Fibroblast of peridontal ligament (primary cell): ENCODE data around the gene OASL.
A peak's percentile ranks its signal among the peaks of the same experiment; 100 is the strongest.
"Not testable (repeated sequence)": the region's sequence is repeated elsewhere in the genome, so short reads cannot be mapped to it uniquely, and the experiment has no call there.

Experiments
- DNase-seq: peaks from one replicate; pipeline ENCODE4 v3.0.0-alpha.2; 2010; ENCODE audit errors: extremely low read depth

OASL gene

GRCh38 chr12:121038861-121039668, at the start of gene OASL:
Gene OASL, minus strand, starts transcription at chr12:121039246. Its CDS starts 275 bp downstream, at chr12:121038971.
- peak; percentile 86 for DNase-seq

GRCh38 chr12:121088195-121088585, 49.1 kb upstream of the OASL start:
- no peak for DNase-seq

- DNase-seq: no peak
These were observed 48.6 kb upstream of the OASL start for GRCh38 chr12:121087467-121088194.

- DNase-seq: no peak
These were observed 47.8 kb upstream of the OASL start for GRCh38 chr12:121086781-121087295.

GRCh38 chr12:121085506-121086353, 46.7 kb upstream of the OASL start:
- DNase-seq: no peak

- no peak for DNase-seq
These were observed 46.0 kb upstream of the OASL start for GRCh38 chr12:121085069-121085468.

GRCh38 chr12:121084229-121084628, 45.2 kb upstream of the OASL start:
- DNase-seq: no peak

- no peak for DNase-seq
These were observed 41.9 kb upstream of the OASL start for GRCh38 chr12:121080909-121081308.

GRCh38 chr12:121079736-121080272, 40.8 kb upstream of the OASL start:
- no peak for DNase-seq

GRCh38 chr12:121077440-121077839, 38.4 kb upstream of the OASL start:
- not testable (repeated sequence) for DNase-seq

- not testable (repeated sequence) for DNase-seq
These were observed 36.9 kb upstream of the OASL start for GRCh38 chr12:121075911-121076310.

GRCh38 chr12:121072147-121072546, 33.1 kb upstream of the OASL start:
- no peak for DNase-seq

GRCh38 chr12:121069206-121069605, 30.2 kb upstream of the OASL start:
- no peak for DNase-seq

- DNase-seq: no peak
These were observed 26.3 kb upstream of the OASL start for GRCh38 chr12:121065345-121065744.

- not testable (repeated sequence) for DNase-seq
These were observed 25.5 kb upstream of the OASL start for GRCh38 chr12:121064586-121064985.

- DNase-seq: no peak
These were observed 25.1 kb upstream of the OASL start for GRCh38 chr12:121064116-121064515.

GRCh38 chr12:121062391-121063045, 23.5 kb upstream of the OASL start:
- DNase-seq: no peak

GRCh38 chr12:121061831-121062230, 22.8 kb upstream of the OASL start:
- peak; percentile 67 for DNase-seq

GRCh38 chr12:121060149-121061001, 21.3 kb upstream of the OASL start:
- peak; percentile 68 for DNase-seq
